ENCODE results near the gene SERGEF.

The SERGEF gene

DNA sequence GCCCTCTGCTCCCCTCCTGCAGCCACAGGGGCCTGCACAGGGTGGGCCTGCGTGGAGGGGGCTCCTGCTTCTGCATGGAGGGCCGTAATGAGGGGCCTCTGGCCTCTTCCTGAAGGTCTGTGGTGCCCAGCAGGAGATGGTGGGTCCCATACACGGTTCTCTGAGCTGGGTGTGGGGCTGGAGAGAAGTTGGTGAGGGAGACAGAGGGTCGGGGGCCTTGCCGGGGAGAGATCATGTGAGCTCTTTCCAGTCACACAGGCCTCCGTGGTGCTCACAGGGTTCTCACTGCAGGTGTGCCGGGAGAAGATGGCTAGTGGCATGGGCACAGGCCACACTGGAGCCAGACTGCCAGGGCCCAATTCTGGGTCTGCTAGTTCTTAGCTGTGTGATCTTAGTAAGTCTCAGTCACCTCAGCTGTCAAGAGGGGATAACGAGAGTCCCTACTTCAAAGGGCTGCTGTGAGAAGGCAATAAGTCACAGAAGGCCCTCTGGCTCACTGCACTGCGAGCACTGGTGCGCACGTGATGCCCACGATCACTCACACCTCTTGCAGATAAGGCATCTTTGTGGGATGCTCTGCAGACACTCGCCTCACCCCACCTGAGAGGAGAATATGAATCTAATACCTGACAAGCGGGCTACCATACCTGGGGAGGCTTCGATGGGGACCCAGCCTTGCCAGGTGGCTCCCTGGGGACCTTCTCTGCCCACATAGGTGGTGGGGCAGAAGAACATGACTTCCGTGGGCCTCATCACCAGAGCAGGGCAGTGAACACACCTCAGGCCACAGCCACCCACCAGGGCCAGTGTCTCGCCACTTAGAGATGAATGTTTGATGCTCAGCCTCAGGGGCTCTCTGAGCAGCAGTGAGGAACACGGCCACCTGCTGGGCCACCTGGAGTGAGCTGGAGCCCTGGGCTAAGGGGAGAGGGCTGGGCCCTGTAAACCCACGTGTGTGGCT is 263.8 kb downstream of the SERGEF start:
- DNase-seq (ENCODE audit: low read depth in 2 of 2), result no peak

DNA sequence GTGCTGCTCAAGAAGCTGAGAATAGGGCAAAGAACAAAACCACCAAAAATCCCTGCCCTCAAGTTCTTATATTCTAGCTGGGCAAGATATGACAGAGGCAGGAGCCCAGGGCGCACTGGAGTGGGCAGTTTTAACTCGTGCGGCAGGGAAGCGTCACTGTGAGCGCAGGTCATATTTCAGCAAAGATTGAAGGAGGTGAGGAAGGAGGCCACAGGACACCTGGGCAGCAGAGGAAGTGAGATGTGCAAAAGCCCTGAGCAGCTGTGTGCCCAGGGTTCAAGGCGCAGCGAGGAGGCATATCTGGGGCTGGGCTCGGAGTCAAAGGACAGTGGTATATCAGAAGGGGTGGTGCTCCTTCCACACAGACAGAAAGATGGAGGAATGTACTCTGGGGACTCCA is 264.8 kb downstream of the SERGEF start:
- no peak for DNase-seq (ENCODE audit: low read depth in 2 of 2)

- no peak for DNase-seq (ENCODE audit: low read depth in 2 of 2)
These were observed 265.5 kb downstream of the SERGEF start for GRCh38 chr11:17747131-17747955.

DNA sequence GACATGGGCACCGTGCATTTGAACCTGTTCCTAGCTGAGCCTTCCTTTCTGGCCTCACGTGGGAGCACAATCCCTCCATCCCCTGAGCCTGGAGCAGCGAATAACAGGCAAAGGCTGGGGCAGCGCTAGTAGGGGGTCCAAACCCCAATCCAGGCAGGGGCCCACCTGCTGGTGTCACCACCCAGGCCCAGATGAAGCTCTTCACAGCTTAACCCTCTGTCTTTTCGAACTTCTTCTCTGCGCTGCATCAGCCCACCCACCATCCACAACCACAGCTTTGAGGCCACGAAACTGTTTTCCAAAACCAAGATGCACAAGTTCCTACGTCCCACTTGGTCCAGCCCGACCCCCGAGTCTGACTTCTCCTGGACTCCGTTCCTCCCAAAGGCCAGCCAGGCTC is 266.8 kb downstream of the SERGEF start:
- no peak for DNase-seq (ENCODE audit: low read depth in 2 of 2)

DNA sequence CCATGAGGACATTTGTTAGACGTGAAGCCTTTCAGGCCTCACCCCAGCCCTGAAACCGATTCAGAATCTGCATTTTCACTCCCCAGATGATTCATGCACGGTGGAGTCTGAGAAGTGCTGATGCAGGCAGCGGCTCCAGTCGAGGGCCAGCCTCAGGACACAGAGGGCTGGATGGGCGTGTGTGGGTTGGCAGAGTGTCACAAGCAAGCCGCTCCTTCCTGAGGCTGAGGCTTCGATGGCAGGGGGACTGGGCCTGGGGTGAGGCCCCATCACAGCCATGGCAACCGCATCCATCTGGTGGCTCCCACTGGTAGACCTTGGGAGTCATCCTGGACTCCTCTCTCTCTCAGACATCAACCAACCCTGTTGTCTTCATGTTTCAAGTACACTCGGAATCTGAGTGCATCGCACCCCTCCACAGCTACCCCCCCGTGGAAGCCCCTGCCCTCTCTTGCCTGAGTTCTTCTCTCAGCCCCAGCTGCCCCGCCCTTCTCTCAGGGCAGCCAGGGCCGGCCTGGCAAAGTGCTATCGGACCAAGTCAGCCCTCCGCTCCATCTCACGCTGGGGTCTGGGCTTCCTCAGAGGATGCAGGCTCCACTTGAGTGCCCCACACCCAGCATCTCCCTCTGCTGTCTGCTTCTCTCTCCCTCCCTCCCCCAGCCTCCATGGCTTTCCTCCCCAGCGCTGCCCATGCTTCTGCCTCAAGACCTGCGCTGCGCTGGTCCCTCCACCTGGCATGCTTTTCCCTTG is 267.6 kb downstream of the SERGEF start:
- no peak for DNase-seq (ENCODE audit: low read depth in 2 of 2)

DNA sequence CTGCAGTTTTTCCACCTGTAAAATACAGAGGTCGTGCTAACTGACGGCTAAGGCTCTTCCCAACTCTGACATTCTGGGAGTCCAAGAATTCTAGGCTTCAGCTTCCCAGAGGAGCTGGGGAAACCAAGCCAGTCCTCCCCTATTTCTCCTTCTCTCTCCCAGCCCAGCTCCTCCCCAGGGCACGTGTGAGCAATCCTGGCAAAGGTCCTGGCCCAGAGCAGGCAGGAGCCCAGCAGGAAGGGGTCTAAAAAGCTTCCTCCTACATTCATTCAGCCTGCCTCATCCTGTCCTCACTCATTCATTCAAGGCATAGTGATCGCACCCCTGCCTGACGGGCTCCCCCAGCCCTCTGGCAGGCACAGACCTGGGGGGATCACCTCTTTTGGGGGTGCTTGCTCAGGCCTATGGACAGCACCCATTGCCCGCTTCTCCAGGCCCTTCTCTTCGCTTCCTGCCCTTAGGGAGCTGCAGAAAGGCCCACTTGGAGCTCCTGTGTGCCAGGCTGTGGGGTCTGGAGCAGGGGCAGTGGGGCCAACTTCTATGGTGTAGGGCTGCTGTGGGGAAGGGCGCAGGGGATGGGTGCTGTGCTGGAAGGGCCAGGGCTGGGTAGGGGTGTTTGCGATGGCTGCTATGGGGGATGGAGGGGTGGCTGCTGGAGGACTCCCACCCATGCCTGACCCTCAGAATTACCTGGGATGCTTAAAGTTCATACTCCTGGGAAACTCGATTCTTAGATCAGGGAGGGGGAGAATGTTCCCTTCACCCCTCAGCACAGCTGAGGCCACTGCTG is 268.5 kb downstream of the SERGEF start:
- DNase-seq (ENCODE audit: low read depth in 2 of 2), result no peak

DNA sequence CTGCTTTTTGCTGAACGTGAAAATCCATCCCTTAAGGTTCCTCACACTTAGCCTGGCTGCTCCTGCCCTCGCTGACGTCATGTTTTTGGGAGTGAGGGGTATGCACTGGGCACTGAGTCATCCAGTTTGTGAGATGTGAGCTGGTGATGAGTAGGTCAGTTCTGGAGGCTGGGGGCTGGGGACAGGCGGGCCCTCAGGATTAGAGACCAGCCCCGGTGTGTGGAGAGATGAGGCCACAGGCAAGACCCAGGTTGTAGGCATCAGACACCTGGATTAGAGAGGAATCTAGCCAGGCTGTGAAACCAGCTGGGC is 269.1 kb downstream of the SERGEF start:
- DNase-seq (ENCODE audit: low read depth in 2 of 2), result no peak

DNA sequence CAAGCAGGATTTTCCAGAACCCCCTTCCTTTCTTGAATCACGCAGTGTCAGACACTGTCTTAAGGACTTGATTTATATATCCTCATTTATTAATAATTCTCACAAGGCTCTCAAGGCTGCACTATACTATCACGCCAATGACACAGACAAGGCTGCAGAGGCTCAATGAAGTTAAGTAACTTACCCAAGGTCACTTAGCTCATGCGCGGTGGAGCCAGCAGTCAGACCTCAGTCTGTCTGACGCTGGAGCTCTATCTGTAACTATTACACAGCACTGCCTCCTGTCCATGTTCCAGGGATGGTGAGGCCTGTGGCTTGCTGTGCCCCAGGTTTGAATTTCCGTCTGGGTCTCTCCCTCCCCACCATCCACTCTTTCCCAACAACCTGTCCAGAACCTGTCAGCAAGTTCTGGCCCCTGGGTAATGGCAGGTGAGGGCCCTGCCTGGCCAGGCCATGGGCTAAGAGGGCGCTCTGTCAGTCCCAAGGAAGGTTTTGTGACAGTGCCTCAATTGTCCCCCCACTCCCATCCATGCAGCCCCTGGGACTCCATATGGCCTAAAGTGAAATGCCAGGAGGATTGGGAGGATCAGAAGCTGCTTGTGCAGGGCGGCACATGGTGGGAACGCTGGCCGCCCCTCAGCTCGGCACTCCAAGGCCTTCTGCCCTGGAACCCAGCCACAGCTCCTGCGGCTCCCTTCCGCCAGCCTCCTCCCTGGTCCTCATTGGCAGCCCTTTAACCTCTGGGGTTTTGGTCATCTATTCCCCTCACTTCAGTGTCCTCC is 269.6 kb downstream of the SERGEF start:
- no peak for DNase-seq (ENCODE audit: low read depth in 2 of 2)

- no peak for DNase-seq (ENCODE audit: low read depth in 2 of 2)
These were observed 270.8 kb downstream of the SERGEF start for GRCh38 chr11:17742019-17742418.

DNA sequence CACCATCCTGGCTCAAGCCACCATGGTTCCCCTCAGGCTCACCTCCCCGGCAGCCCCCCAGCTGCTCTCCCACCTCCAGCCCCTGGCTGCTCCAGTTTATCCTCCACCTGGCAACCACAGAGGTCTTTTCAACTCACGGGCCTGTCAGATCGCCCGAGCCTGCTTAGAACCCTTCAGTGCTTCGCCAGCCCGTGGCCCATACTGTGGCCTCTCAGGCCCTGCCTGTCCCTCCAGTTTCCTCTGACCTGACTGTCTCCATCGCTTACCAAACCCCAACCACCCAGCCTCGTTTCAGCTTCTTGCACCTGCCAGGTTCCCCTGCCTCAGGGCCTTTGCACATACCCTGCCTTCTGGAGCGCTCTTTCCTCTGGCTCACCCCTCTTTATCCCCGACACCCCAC is 271.4 kb downstream of the SERGEF start:
- no peak for DNase-seq (ENCODE audit: low read depth in 2 of 2)

GRCh38 chr11:17740649-17741235 is 272.1 kb downstream of the SERGEF start:
- no peak for DNase-seq (ENCODE audit: low read depth in 2 of 2)

DNA sequence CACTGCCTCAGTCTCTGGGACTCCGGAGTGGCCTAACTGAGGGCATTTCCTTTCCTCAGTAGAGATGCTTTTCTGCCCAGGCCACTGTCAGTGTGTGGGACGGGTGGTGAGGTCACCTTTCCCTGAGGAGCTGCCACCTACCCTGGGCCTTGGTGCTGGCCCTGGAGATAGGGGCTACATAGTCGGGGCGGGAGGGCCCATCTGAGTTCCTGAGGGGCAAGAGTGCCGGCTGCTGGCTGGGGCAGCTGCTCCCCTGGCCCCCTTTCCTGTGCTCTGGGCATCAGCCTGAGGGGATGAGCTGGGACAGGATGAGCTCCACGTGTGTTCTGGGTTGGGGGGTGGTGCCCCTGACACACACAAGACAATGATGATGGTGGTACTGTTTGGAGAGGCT is 272.9 kb downstream of the SERGEF start:
- DNase-seq (ENCODE audit: low read depth in 2 of 2), result no peak

GRCh38 chr11:17738151-17738973 is 274.5 kb downstream of the SERGEF start:
- no peak for DNase-seq (ENCODE audit: low read depth in 2 of 2)
